Esophagus muscularis mucosa (tissue), 4 donors: ENCODE results near the gene FIBIN. TPM values are rescaled to one million over a fixed set of nuclear protein-coding genes. Genes with fewer than 3 reads are reported as not detected.
"Not testable (repeated sequence)": the region's sequence is repeated elsewhere in the genome, so short reads cannot be mapped to it uniquely, and the experiment has no call there.

Experiments used
- DNase-seq: peaks from one replicate; pipeline ENCODE4 v3.0.0-alpha.2; 2017; ENCODE audit errors: extremely low spot score
- H3K27ac ChIP-seq, 4 donors: fragments of 200-600 bp; sonication (generic); replicated peaks in 1 of 4; 1 replicate in 3 of 4; 2 replicates in 1 of 4; pipeline ENCODE4 v1.5.1; 2016 to 2019; ENCODE audit warnings: mild to moderate bottlenecking in 1 of 4
- H3K27me3 ChIP-seq, 4 donors: fragments of 200-600 bp; sonication (generic); one replicate each; pipeline versions ENCODE4 v1.5.1 to v1.6.0; 2016 to 2019
- H3K36me3 ChIP-seq, 4 donors: fragments of 200-600 bp; sonication (generic); one replicate each; pipeline ENCODE4 v1.5.1; 2016 to 2019
- H3K4me1 ChIP-seq, 4 donors: fragments of 200-600 bp; sonication (generic); one replicate each; pipeline ENCODE4 v1.5.1; 2016 to 2019
- H3K4me3 ChIP-seq, 4 donors: fragments of 200-600 bp; sonication (generic); 1 replicate in 2 of 4; 2 replicates in 2 of 4; pipeline ENCODE4 v1.5.1; 2016 to 2019; ENCODE audit warnings: mild to moderate bottlenecking in 4 of 4, moderate library complexity in 1 of 4
- H3K9me3 ChIP-seq, 4 donors: fragments of 200-600 bp; sonication (generic); 1 replicate in 3 of 4; 2 replicates in 1 of 4; pipeline ENCODE4 v1.5.1; 2016 to 2019
- EP300 ChIP-seq: sonication (generic); formaldehyde crosslinking; IDR thresholded peaks from one replicate; pipeline ENCODE4 v1.6.1; 2017; ENCODE audit warnings: antibody characterized with exemption
- POLR2A ChIP-seq: fragments of 450-650 bp; IDR thresholded peaks from one replicate; pipeline ENCODE4 v1.6.1; 2017; ENCODE audit warnings: antibody characterized with exemption, moderate library complexity, mild to moderate bottlenecking, low read depth
- POLR2AphosphoS5 ChIP-seq, 2 donors: sonication (generic); formaldehyde crosslinking; IDR thresholded peaks; one replicate each; pipeline ENCODE4 v1.6.1; 2017; ENCODE audit warnings: antibody characterized with exemption in 2 of 2
- WGBS: methylation state at CpG from one replicate; pipeline ENCODE4 v1.1.5; 2018; 5-methylcytosine and 5-hydroxymethylcytosine counted together
- intact Hi-C: fragments of 100-400 bp; cut with DNase I; formaldehyde crosslinking; loops from one replicate; pipeline ENCODE4 v1.15.1; 2023
- total RNA-seq, 4 donors: library from RNA; depleted of rRNA; stranded (reverse); fragments of >200 nt; gene quantifications; one replicate each; pipeline versions ENCODE4 v1.1.0 to v1.2.1, GENCODE V29; 2016
- TF ChIP-seq, protein P1 (sequence below), 3 experiments: fragments of 200-600 bp in 2 of 3; fragments of 450-650 bp in 1 of 3; sonication (generic) in 2 of 3; IDR thresholded peaks; one replicate each; pipeline ENCODE4 v1.5.1; 2017 to 2019; ENCODE audit warnings: antibody characterized with exemption in 3 of 3, mild to moderate bottlenecking in 2 of 3, moderate library complexity in 1 of 3

The FIBIN gene
- total RNA-seq, 4 donors from 2014 or later, result 76.4 to 151 (median 101) TPM

DNA sequence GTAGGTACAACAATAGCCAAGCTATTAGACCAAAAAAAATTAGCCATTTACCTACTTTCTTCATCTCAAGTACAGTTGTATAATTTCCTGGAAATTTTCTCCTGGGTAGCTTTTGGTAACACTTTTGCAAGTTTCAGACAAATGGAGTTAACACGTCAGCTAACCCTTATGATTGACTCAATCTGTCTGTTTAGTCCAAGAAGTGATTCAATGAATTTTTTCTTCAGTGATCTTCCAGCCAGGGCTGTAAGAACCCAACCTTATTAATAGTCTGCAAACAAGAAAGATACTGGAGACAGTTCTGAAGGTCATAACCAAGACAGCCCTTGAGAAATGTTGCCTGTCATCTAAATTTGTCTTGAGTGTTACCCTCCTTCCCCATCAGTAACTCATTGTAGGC is 30.1 kb upstream of the FIBIN start:
- H3K27ac ChIP-seq, result peak overlapping the region in 1 of 4 donors; percentile 39

DNA sequence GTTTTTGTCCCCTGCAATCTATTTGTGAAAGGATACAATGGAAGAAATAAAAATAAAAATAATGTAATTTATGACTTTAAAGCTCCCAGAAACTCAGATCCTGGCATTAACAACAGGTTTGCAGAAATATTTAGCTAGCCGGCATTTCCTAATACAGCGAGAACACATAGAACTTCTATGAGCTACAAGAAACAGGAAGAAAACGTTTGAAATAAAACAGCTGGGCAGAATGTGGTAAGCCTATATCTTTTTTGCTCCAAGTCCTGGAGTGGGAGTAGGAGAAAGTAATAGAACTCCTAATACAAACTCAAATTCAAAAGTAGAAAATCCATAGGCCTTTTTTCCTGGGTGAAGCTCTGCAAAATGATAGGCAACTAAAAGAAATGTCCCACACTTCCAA is 29.6 kb upstream of the FIBIN start:
- no peak for DNase-seq
- no peaks in the 10 kb centered on the region for H3K36me3 ChIP-seq
- H3K4me1 ChIP-seq, result peaks cover 0 to 6% (median 2%) of the 10 kb centered on the region in 4 donors
- H3K27me3 ChIP-seq, result no peaks in the 10 kb centered on the region
- intact Hi-C loops, result no loop called here
- H3K27ac ChIP-seq, result peak overlapping the region in 2 of 4 donors; percentile 6 to 39
- TF ChIP-seq POLR2AphosphoS5 (IDR thresholded peaks at IDR 0.05), result no peak
- TF ChIP-seq, protein P1, sequence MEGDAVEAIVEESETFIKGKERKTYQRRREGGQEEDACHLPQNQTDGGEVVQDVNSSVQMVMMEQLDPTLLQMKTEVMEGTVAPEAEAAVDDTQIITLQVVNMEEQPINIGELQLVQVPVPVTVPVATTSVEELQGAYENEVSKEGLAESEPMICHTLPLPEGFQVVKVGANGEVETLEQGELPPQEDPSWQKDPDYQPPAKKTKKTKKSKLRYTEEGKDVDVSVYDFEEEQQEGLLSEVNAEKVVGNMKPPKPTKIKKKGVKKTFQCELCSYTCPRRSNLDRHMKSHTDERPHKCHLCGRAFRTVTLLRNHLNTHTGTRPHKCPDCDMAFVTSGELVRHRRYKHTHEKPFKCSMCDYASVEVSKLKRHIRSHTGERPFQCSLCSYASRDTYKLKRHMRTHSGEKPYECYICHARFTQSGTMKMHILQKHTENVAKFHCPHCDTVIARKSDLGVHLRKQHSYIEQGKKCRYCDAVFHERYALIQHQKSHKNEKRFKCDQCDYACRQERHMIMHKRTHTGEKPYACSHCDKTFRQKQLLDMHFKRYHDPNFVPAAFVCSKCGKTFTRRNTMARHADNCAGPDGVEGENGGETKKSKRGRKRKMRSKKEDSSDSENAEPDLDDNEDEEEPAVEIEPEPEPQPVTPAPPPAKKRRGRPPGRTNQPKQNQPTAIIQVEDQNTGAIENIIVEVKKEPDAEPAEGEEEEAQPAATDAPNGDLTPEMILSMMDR (IDR thresholded peaks at IDR 0.05), result no peak
- TF ChIP-seq EP300, result no peak
- no peak for TF ChIP-seq POLR2A
- no peaks in the 10 kb centered on the region for H3K9me3 ChIP-seq
- 50% methylated on average over 3 of the region's 3 CpGs for WGBS
- no peak overlapping the region for H3K4me3 ChIP-seq

More for the DNA sequence above, 30.1 kb upstream of the FIBIN start:
- H3K4me1 ChIP-seq, result peaks cover 0 to 6% (median 2%) of the 10 kb centered on the region in 4 donors
- no peaks in the 10 kb centered on the region for H3K27me3 ChIP-seq
- H3K9me3 ChIP-seq, result no peaks in the 10 kb centered on the region
- TF ChIP-seq POLR2AphosphoS5 (IDR thresholded peaks at IDR 0.05) (no peak), EP300 (no peak), POLR2A (no peak)
- TF ChIP-seq, protein P1 (IDR thresholded peaks at IDR 0.05), result no peak
- WGBS, result 71% methylated on average over 1 of the region's 1 CpG
- no peaks in the 10 kb centered on the region for H3K36me3 ChIP-seq
- no peak for DNase-seq
- intact Hi-C loops, result no loop called here
- no peak overlapping the region for H3K4me3 ChIP-seq

DNA sequence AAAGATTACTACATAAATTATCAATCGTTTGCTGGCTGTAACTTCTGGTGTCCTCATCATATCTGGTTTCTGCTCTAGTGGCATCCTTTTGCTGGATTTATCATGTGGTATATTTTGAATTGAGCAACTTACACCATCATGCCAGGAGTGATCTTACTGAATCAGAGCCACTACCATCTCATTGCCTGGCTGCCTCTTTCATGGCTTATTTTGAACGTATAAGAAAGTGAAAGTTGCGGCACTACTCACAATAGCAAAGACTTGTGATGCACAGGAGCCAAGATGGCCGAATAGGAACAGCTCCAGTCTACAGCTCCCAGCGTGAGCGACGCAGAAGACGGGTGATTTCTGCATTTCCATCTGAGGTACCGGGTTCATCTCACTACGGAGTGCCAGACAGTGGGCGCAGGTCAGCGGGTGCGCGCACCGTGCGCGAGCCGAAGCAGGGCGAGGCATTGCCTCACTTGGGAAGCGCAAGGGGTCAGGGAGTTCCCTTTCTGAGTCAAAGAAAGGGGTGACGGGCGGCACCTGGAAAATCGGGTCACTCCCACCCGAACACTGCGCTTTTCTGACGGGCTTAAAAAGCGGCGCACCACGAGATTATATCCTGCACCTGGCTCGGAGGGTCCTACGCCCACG is 28.9 kb upstream of the FIBIN start:
- peak overlapping the region in 2 of 4 donors; percentile 6 to 39 for H3K27ac ChIP-seq
- WGBS, result 94% methylated on average over 30 of the region's 32 CpGs

DNA sequence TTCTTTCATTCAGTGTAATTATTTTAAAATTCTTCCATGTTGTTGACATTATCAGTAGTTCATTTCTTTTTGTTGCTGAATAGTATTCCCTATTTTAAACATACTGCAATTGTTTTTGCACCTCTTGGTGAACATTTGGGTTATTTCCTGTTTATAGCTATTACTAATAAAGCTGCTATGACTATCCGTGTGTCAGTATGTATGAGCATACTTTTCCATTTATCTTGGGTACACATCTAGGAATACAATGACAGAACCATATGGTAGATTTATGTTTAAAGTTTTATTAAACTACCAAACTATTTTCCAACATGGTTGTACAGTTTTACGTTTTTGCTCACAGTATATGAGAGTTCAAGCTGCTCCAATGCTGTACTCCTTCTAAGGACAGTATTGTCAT is 22.0 kb upstream of the FIBIN start:
- Histone ChIP-seq H3K27ac (no peak overlapping the region), H3K9me3 (no peaks in the 10 kb centered on the region), H3K36me3 (no peaks in the 10 kb centered on the region), H3K4me1 (peaks cover 0 to 34% (median 30%) of the 10 kb centered on the region in 4 donors), H3K27me3 (no peaks in the 10 kb centered on the region), H3K4me3 (no peak overlapping the region)
- TF ChIP-seq POLR2AphosphoS5 (IDR thresholded peaks at IDR 0.05) (no peak), EP300 (no peak), POLR2A (no peak)
- TF ChIP-seq, protein P1 (IDR thresholded peaks at IDR 0.05), result no peak
- DNase-seq, result no peak
- intact Hi-C loops, result no loop called here
- 85% methylated on average over 2 of the region's 2 CpGs for WGBS

More for the DNA sequence above, 28.9 kb upstream of the FIBIN start:
- H3K4me3 ChIP-seq, H3K4me1 ChIP-seq, intact Hi-C loops, H3K36me3 ChIP-seq, DNase-seq, H3K9me3 ChIP-seq, H3K27me3 ChIP-seq: not testable (repeated sequence)

DNA sequence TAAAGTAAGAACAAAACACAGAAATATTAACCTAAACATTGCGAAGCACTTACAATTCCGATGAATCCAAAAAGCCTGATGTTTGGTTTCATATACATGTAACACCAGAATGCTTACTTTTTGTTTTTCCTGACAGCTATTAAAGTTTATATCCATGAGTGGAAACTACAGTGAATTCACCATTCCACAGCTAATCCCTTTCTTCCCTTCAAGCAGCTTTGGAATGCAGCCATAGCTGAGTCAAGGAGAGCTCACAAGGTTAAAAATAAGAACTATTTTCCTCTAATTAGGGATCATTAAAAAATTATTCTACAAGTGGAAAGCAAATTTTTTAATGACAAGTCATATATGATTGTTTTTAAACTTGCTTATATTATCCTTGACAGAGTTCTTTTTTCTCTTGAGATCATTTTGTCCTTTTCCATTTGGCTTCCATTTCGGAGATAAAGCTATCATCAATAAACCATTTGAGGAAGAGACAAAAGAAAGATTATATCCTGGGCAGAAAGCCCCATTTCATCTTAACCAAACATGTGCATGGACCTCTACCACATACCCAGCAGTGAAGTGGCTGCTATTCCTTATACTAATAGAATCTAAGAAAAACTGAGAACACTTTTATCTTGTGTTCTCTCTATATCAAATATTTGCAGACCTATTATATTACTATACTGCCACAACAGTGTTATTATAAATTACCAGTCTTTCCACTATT is 19.7 kb upstream of the FIBIN start:
- WGBS, result 39% methylated on average over 3 of the region's 3 CpGs
- TF ChIP-seq, protein P1 (IDR thresholded peaks at IDR 0.05), result no peak
- TF ChIP-seq POLR2AphosphoS5 (IDR thresholded peaks at IDR 0.05), result no peak
- no peak for TF ChIP-seq POLR2A
- no peak for TF ChIP-seq EP300
- H3K4me1 ChIP-seq, result peaks cover 0 to 34% (median 30%) of the 10 kb centered on the region in 4 donors
- no peaks in the 10 kb centered on the region for H3K9me3 ChIP-seq
- no peak for DNase-seq
- H3K4me3 ChIP-seq, result no peak overlapping the region
- no peaks in the 10 kb centered on the region for H3K27me3 ChIP-seq
- intact Hi-C loops, result no loop called here
- H3K27ac ChIP-seq, result peak overlapping the region; percentile 30 to 62 (median 52)
- H3K36me3 ChIP-seq, result no peaks in the 10 kb centered on the region
